K562 (cell line): ENCODE results near the gene HAUS1. TPM values are rescaled to one million over a fixed set of nuclear protein-coding genes. Genes with fewer than 3 reads are reported as not detected.
A peak's percentile ranks its signal among the peaks of the same experiment; 100 is the strongest.

Experiments used
- BCOR ChIP-seq: fragments of 450-650 bp; IDR thresholded peaks from 2 replicates; pipeline ENCODE4 v1.6.1; 2016
- CBFB ChIP-seq: sonication (generic); formaldehyde crosslinking; IDR thresholded peaks from 2 replicates; pipeline ENCODE4 v1.4.0; 2020; ENCODE audit warnings: mild to moderate bottlenecking, missing genetic modification reagents
- CBX3 ChIP-seq, 2 experiments: IDR thresholded peaks; 1 replicate in 1 of 2; 2 replicates in 1 of 2; pipeline ENCODE4 v1.6.1; 2012; ENCODE audit warnings: inconsistent platforms in 2 of 2, low read length in 2 of 2, borderline replicate concordance in 1 of 2, control low read depth in 1 of 2
- CBX5 ChIP-seq: IDR thresholded peaks from 2 replicates; pipeline ENCODE4 v1.6.1; 2014; ENCODE audit warnings: low read depth, borderline replicate concordance
- CHCHD3 ChIP-seq: fragments of 250-450 bp; sonication (Bioruptor Pico); IDR thresholded peaks from 2 replicates; pipeline ENCODE4 v2.1.2; 2022; ENCODE audit warnings: mild to moderate bottlenecking
- ILF3 ChIP-seq: fragments of 450-650 bp; IDR thresholded peaks from 2 replicates; pipeline ENCODE4 v1.6.1; 2018; ENCODE audit warnings: antibody characterized with exemption, mild to moderate bottlenecking, moderate library complexity, borderline replicate concordance
- JUN ChIP-seq, 2 experiments: sonication (generic) in 1 of 2; formaldehyde crosslinking in 1 of 2; IDR thresholded peaks; 2 replicates each; pipeline versions ENCODE4 v1.6.1 to v1.8.0; 2012 to 2022; ENCODE audit warnings: borderline replicate concordance in 2 of 2, mild to moderate bottlenecking in 2 of 2, improper control_type of control experiment in 1 of 2, low read depth in 1 of 2, low read length in 1 of 2, missing genetic modification reagents in 1 of 2
- LCOR ChIP-seq: sonication (generic); formaldehyde crosslinking; IDR thresholded peaks from 2 replicates; pipeline ENCODE4 v1.8.0; 2022; ENCODE audit warnings: mild to moderate bottlenecking, missing genetic modification reagents
- MEF2D ChIP-seq: conservative IDR thresholded peaks from 2 replicates; pipeline ENCODE4 v1.6.1; 2016; ENCODE audit warnings: low read depth, missing genetic modification characterization, missing compliant biosample characterization
- MTA1 ChIP-seq: fragments of 450-650 bp; IDR thresholded peaks from 2 replicates; pipeline ENCODE4 v1.6.1; 2017; ENCODE audit warnings: borderline replicate concordance
- PML ChIP-seq: IDR thresholded peaks from 2 replicates; pipeline ENCODE4 v1.6.1; 2012; ENCODE audit warnings: low read length, inconsistent platforms
- POLR2A ChIP-seq: fragments of 450-650 bp; conservative IDR thresholded peaks from 2 replicates; pipeline ENCODE4 v1.6.1; 2016
- PYGO2 ChIP-seq: fragments of 450-650 bp; IDR thresholded peaks from 2 replicates; pipeline ENCODE4 v1.6.1; 2016; ENCODE audit warnings: mild to moderate bottlenecking, missing genetic modification characterization, moderate library complexity, missing compliant biosample characterization
- RB1 ChIP-seq: fragments of 450-650 bp; IDR thresholded peaks from 2 replicates; pipeline ENCODE4 v1.6.1; 2017; ENCODE audit warnings: low read depth, mild to moderate bottlenecking
- TEAD2 ChIP-seq: fragments of 450-650 bp; IDR thresholded peaks from 2 replicates; pipeline ENCODE4 v1.6.1; 2016; ENCODE audit warnings: missing genetic modification characterization, control low read depth, missing compliant biosample characterization
- YBX1 ChIP-seq: fragments of 450-650 bp; IDR thresholded peaks from 2 replicates; pipeline ENCODE4 v1.7.1; 2016; ENCODE audit warnings: mild to moderate bottlenecking
- ZBTB7A ChIP-seq: IDR thresholded peaks from 2 replicates; pipeline ENCODE4 v1.6.1; 2011; ENCODE audit warnings: low read depth, mild to moderate bottlenecking, low read length, moderate library complexity, borderline replicate concordance; ENCODE audit not compliant: control insufficient read depth
- ZFP1 ChIP-seq: fragments of 450-650 bp; formaldehyde crosslinking; IDR thresholded peaks from 2 replicates; pipeline ENCODE4 v1.4.0; 2020; ENCODE audit warnings: mild to moderate bottlenecking, mixed read lengths
- ZFP36 ChIP-seq: fragments of 150-350 bp; IDR thresholded peaks from 2 replicates; pipeline ENCODE4 v1.6.1; 2018; ENCODE audit warnings: low read length, low read depth; ENCODE audit not compliant: partially characterized antibody
- ZNF121 ChIP-seq: sonication (generic); formaldehyde crosslinking; conservative IDR thresholded peaks from 2 replicates; pipeline ENCODE4 v1.8.0; 2022; ENCODE audit warnings: missing genetic modification reagents
- ZNF274 ChIP-seq: IDR thresholded peaks from 2 replicates; pipeline ENCODE4 v1.6.1; 2011; ENCODE audit warnings: low read depth, mild to moderate bottlenecking, low read length, moderate library complexity, borderline replicate concordance
- ZNF586 ChIP-seq: fragments of 450-650 bp; formaldehyde crosslinking; conservative IDR thresholded peaks from 2 replicates; pipeline ENCODE4 v1.4.0; 2020; ENCODE audit warnings: mild to moderate bottlenecking, moderate library complexity
- polyA plus RNA-seq, 8 experiments: library from polyadenylated mRNA; depleted of rRNA in 4 of 8; stranded (reverse) in 5 of 8; unstranded in 3 of 8; fragments of >200 nt; fragmentation: Nextera tagmentation in 2 of 8; fragmentation: Illumina TruSeq in 1 of 8; extraction: Ambion mirVana in 2 of 8; extraction: Trizol in 1 of 8; gene quantifications; 2 replicates each; pipeline versions ENCODE4 v1.2.1 to v1.2.3, GENCODE V29; 2011 to 2014; ENCODE audit warnings: inconsistent platforms in 1 of 8, missing spikeins in 1 of 8
- total RNA-seq, 7 experiments: library from RNA; depleted of rRNA in 6 of 7; stranded (reverse); fragments of >200 nt in 6 of 7; fragmentation: Illumina TruSeq in 2 of 7; extraction: Trizol in 2 of 7; gene quantifications; 2 replicates each; pipeline versions ENCODE4 v1.2.1 to v1.2.3, GENCODE V29; 2011 to 2021; ENCODE audit warnings: low replicate concordance in 1 of 7
- TF ChIP-seq, protein P1 (sequence below): fragments of 250-450 bp; sonication (Bioruptor Pico); IDR thresholded peaks from 2 replicates; pipeline ENCODE4 v1.8.0; 2021; ENCODE audit warnings: moderate library complexity, mild to moderate bottlenecking, inconsistent platforms
- TF ChIP-seq, protein P2 (sequence below): fragments of 250-450 bp; sonication (Bioruptor Pico); IDR thresholded peaks from 2 replicates; pipeline ENCODE4 v1.5.1; 2021; ENCODE audit warnings: mild to moderate bottlenecking
- TF ChIP-seq, protein P3 (sequence below), 2 experiments: IDR thresholded peaks; 2 replicates each; pipeline ENCODE4 v1.6.1; 2012; ENCODE audit warnings: improper control_type of control experiment in 2 of 2, low read depth in 2 of 2, low read length in 2 of 2, borderline replicate concordance in 1 of 2

HAUS1 gene
- total and polyA plus RNA-seq, 9 of the 15 experiments (the other 6 are each of a cell fraction or from before 2014, with no cell fraction given) = 45.6 to 135 (median 76.3) TPM

DNA sequence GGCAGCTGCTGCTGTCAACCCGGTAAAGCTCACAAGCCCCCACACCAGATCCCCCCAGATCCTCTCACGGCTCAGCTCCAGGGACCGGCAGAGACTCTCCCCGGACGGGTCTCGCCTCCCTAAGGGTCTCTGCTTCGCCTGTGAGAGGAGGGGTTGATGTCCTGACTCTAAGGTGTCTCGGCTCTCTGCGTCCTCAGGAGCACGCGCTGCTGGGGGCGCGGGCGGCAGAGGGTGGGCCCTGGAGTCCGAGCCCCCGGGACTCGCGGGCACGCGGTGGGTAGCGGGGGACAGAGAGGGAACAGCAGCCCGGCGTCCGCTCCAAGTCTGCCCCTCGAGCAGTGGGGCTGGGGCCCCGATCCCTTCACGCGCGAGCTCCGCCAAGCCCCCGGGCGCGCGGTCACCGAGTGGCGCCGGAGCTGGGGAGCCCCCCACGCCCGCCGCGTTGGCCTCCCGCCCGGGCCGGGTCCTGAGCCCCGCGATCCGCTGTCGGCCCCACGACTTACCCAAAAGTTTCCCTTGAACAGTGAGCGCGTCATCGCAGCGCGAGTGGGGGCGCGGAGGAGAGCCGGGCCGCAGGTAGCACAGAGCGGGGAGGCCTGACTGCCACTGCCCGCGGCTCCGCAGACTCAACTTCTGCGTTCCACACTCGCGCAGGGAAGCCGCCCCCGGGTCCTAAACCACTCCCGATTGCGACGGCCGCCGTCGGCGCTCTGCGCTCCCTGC lies 32.4 kb upstream of the HAUS1 start, which contains the start of gene PSTPIP2 (continued):
- no peak for TF ChIP-seq CBX3 (IDR thresholded peaks at IDR 0.05; ENCODE audit: borderline replicate concordance in 1 of 2, low read length in 2 of 2)
- TF ChIP-seq ZNF274 = no peak
- TF ChIP-seq, protein P1, sequence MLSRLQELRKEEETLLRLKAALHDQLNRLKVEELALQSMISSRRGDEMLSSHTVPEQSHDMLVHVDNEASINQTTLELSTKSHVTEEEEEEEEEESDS = no peak
- no peak for TF ChIP-seq CBX5
- no peak for TF ChIP-seq ILF3
- TF ChIP-seq ZBTB7A = peak; percentile 39; the same call in 1 of the 2 replicates
- TF ChIP-seq, protein P2, sequence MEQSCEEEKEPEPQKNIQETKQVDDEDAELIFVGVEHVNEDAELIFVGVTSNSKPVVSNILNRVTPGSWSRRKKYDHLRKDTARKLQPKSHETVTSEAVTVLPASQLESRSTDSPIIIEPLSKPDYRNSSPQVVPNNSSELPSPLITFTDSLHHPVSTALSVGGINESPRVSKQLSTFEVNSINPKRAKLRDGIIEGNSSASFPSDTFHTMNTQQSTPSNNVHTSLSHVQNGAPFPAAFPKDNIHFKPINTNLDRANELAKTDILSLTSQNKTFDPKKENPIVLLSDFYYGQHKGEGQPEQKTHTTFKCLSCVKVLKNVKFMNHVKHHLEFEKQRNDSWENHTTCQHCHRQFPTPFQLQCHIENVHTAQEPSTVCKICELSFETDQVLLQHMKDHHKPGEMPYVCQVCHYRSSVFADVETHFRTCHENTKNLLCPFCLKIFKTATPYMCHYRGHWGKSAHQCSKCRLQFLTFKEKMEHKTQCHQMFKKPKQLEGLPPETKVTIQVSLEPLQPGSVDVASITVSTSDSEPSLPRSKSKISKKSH (CRISPR knock-in tag) = no peak
- TF ChIP-seq ZNF586 (CRISPR knock-in tag) = no peak
- TF ChIP-seq RB1 = no peak; the same call in 1 of the 2 replicates
- no peak for TF ChIP-seq ZNF121 (CRISPR knock-in tag)
- TF ChIP-seq, protein P3, sequence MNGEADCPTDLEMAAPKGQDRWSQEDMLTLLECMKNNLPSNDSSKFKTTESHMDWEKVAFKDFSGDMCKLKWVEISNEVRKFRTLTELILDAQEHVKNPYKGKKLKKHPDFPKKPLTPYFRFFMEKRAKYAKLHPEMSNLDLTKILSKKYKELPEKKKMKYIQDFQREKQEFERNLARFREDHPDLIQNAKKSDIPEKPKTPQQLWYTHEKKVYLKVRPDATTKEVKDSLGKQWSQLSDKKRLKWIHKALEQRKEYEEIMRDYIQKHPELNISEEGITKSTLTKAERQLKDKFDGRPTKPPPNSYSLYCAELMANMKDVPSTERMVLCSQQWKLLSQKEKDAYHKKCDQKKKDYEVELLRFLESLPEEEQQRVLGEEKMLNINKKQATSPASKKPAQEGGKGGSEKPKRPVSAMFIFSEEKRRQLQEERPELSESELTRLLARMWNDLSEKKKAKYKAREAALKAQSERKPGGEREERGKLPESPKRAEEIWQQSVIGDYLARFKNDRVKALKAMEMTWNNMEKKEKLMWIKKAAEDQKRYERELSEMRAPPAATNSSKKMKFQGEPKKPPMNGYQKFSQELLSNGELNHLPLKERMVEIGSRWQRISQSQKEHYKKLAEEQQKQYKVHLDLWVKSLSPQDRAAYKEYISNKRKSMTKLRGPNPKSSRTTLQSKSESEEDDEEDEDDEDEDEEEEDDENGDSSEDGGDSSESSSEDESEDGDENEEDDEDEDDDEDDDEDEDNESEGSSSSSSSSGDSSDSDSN (IDR thresholded peaks at IDR 0.05; ENCODE audit: borderline replicate concordance in 1 of 2, low read depth in 2 of 2, low read length in 2 of 2) = no peak
- TF ChIP-seq YBX1 = no peak
- no peak for TF ChIP-seq CHCHD3
- 0 out of 2 replicates have a peak, but pooled peaks have one; percentile 12 for TF ChIP-seq JUN (IDR thresholded peaks at IDR 0.05; ENCODE audit: borderline replicate concordance, low read depth, low read length)
- TF ChIP-seq JUN (CRISPR knock-in tag; IDR thresholded peaks at IDR 0.05; ENCODE audit: borderline replicate concordance) = no peak
- no peak for TF ChIP-seq MTA1
- no peak for TF ChIP-seq ZFP36
- TF ChIP-seq PYGO2 (tag) = no peak
- TF ChIP-seq LCOR (CRISPR knock-in tag) = no peak
- TF ChIP-seq PML = no peak
- TF ChIP-seq ZFP1 (CRISPR knock-in tag) = no peak
- 0 out of 2 replicates have a peak, but pooled peaks have one; percentile 41 for TF ChIP-seq BCOR
- no peak for TF ChIP-seq CBFB (CRISPR knock-in tag)
- no peak for TF ChIP-seq TEAD2 (tag)
- peak; percentile 66 for TF ChIP-seq POLR2A
- no peak for TF ChIP-seq MEF2D
